Endothelial cell of coronary artery (primary cell): Measurements from ENCODE around the gene FAM3A. TPM values are rescaled to one million over a fixed set of nuclear protein-coding genes. Genes with fewer than 3 reads are reported as not detected.

ENCODE experiments used
- total RNA-seq: library from RNA; depleted of rRNA; stranded (reverse); fragments of >200 nt; gene quantifications from 2 replicates; pipeline ENCODE4 v1.2.3, GENCODE V29; 2014

FAM3A gene, protein sequence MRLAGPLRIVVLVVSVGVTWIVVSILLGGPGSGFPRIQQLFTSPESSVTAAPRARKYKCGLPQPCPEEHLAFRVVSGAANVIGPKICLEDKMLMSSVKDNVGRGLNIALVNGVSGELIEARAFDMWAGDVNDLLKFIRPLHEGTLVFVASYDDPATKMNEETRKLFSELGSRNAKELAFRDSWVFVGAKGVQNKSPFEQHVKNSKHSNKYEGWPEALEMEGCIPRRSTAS
- 23.0 and 32.4 TPM in 2 replicates for total RNA-seq

DNA sequence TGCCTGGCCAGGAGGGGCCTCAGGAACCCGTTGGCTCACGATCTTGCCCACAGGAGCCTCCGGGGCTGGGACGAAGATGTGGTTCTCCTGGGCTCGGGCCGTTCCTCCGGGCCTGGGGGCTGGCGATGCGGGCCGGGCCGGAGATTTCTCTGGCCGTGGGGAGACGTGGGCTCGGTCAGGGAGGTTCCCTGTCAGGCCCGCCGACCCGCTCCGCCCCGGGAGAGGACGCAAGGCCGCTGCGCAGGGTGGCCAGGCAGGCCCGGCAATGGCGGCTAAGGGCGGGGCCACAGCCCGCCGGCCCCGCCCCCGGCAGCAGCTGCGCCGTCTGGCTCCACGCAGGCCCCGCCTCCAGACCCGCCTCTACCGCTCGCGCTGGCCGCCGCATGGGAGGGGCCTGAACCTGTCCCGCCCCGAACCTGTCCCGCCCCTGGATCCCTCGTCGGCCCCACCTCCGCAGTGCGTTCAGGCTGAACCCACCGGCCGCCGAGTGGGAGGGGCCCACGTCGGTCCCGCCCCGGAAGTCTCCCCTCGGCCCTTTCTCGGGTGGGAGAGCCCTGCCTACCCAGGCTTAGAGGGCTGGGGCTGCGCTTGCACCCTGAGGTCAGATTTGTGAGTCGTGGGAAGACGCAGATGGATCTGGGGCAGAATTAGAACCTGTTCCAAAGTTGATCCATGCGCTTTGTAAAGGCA, at the start of gene FAM3A:
Gene FAM3A (minus strand): TSS at position 267 of the 690 bp plus-strand sequence. CDS start 460 bp downstream, outside the sequence.

DNA sequence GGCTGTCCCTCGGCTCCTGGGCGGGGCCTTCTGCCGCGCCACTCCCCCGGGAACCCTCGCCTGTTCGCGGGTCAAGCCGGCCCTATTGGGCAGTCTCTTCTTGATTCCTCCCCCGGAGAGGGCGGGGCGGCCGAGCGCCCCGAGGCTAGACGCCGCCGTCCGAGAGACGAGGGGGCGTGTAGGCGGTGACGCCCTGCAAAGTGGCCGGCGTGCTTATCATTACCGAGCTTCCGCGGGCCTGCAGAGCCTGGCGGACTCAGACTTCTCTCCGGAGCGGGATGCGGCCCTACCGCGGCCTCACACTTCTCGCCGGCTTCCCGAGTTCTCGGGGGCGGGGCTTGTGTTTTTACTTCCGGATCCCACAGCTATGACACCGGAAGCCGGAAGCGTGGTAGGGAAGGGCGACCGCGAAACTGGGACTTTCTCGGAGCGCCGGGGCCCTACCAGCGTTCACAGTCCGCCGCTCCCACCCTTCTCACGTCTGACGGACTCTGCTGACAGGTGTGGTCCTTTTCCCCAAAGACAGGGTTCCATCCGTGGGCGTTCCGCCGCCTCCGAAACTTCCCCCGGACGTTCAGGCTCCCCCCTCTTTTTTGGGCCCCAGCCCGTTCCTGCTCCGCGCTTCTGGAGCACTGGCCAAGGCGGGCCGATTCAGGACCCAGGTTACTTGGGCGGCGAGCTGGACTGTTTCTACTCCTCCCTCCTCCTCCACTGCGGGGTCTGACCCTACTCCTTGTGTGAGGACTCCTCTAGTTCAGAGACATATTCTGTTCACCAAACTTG, 31.4 kb upstream of the FAM3A start, which contains the start of gene IKBKG:
Gene IKBKG (plus strand): TSS at position 376 of the 783 bp plus-strand sequence. CDS start 4,383 bp downstream, outside the sequence.

DNA sequence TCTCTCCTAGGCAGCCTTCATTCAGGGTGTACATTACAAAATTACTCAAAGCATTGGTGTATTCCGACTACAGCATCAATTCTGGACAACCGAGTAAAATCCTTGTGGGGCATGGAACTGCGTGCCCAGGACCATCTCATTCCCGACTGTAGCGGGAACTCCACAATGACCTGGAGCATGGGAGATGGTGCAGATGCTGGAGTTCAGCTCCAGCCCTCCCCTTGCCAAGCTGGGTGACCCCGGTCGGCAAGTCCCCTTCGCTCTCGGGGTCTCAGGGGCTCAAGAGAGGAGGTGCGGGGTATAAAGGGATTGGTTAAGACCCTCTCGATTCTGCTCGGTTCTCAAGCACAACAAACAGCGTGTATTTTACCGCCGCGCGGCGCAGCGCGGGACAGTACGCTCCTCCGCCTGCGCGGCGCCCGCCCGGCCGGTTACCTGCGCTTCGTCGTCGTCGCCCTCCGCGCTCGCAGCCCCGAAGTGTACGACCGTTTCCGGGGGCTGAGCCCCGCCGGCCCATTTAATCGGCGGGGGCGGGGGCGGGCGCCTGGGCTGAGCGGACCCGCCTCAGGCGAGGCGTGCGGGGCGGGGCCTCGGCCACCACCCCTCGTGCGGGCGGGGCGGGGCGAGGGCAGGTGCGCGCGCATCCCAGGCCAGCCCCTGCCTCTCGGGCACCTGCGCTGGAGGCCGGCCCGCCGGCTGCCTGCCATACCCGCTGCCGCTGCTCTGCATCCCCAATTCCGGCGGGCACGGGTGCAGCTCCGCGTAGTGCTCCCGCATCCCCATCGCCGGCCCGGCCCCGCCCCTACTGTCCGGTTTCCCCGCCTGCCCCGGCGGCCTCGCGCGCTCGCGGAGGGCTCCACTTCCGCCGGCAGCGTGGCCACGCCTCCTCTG, 30.6 kb upstream of the FAM3A start, which contains the start of gene G6PD:
Gene G6PD (minus strand): TSS at position 493 of the 891 bp plus-strand sequence. CDS start 691 bp downstream, outside the sequence.

DNA sequence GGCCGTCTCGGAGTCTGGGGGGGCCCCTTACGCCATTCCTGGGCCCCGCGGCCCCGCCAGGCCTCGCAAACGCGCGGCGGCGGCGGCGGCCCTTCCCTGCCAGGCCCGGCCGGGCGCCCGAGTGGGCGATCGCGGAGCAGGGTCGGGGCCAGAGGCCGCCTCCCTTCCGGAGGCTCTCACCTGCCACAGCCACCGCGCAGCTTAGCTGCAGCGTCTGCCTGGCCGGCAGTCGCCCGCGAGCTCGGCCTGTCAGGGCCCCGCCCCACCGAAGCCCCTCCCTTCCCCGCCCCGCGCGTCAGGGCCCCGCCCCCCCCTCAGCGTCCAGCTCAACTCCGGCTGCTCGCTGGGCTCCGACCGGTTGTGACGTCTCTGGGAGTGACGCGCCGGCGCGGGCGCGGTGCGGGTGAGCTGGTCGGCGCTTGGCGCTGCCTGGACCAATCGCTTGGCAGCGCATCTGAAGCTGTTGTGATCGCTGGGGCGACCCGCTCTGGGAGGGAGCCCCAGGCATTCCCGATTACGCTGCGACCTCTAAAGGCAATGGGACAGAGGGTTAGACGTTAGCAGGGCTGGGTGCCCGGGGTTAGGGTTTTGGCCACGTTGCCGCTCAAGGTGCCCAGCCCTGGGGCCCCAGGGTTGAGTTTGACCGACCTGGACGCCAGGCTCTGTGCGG, 25.5 kb downstream of the FAM3A start, which contains the start of gene SLC10A3:
Gene SLC10A3 (minus strand): TSS at position 216 of the 670 bp plus-strand sequence. CDS start 1,689 bp downstream, outside the sequence.

DNA sequence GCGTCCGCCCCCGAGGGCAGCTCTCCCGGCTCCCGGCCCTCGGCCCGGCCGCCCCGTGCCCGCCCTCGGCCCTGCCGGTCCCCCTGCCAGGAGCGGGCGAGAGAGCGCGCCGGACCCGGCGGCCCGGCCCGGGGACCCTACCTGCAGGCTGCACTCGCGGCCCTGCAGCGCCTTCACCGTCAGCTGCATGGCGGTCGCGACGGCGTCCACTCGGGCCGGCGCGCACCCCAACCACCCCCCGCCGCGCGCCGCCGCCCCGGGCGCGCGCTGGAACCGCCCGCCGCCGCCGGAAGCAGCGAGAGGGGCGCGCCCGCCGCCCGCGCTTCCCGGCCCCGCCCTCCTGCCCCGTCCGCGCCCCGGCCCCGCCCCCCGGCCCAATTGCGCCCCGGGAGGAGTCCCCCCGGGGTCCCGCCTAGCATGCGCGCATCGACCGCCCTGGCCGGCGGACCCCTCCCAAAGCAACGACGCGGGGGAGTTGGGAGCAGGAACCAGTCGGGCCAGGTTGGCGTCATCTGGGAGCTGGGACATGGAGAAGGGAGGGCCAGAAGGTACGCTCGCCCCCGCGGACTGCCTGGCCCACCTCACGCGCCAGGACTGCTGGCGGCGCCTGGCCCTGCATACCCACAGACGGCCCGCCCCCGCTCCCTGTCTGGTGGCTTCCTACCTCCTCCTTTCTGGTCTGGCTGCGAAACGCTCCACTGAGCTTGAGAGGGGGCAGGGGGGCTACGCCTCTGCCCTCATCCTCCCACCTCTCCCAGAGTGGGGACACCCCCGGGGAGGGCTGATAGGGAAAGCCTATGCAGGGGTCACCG, 29.4 kb downstream of the FAM3A start, which contains the start of gene UBL4A:
Gene UBL4A (minus strand): TSS at position 220 of the 812 bp plus-strand sequence. CDS start 31 bp downstream, at position 189.

DNA sequence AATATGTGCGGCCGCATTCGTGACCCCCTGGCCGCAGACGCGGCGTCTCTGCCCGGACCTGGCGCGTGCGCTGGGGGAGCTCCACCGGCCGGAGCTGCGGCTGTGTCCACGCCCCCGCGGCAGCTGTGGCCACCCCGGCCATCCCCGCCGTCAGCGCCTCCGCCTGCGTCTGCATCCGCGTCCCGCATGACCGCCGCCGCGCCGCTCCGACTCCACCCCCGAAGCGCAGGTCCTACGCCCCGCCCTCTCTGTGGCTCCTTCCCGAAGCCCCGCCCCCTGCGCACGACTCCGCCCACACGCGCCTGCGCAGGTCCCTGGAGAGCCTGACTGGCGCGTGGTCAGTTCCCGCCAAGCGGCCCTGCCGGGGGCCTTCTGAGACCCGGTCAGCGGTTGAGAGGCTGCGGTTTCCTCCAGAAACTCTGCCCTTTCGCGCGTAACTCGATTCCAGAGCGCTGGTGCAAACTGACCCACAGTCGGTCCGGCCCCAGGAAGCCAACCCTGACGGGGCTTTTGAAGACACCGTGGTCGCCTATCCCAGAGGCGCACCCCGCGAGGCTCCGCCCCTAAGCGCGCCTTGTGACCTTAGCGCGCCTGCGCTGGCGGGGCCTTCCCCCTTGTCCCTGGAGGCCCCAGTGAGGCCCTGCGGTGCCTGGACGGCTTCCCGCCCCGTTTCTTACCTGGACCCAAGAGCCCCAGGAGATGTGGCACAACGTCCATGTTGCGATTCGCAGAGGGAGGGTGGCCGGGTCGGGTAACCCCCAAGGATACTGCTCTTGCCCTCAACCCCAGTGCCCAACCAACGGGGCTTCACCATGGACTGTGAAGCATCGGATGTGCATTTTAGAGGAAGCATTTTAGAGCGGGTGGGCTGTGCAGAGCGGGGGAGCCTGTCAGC, 37.1 kb downstream of the FAM3A start, which contains the start of gene LAGE3:
Gene LAGE3 (minus strand): TSS at position 554 of the 895 bp plus-strand sequence. CDS start 366 bp downstream, at position 188.

DNA sequence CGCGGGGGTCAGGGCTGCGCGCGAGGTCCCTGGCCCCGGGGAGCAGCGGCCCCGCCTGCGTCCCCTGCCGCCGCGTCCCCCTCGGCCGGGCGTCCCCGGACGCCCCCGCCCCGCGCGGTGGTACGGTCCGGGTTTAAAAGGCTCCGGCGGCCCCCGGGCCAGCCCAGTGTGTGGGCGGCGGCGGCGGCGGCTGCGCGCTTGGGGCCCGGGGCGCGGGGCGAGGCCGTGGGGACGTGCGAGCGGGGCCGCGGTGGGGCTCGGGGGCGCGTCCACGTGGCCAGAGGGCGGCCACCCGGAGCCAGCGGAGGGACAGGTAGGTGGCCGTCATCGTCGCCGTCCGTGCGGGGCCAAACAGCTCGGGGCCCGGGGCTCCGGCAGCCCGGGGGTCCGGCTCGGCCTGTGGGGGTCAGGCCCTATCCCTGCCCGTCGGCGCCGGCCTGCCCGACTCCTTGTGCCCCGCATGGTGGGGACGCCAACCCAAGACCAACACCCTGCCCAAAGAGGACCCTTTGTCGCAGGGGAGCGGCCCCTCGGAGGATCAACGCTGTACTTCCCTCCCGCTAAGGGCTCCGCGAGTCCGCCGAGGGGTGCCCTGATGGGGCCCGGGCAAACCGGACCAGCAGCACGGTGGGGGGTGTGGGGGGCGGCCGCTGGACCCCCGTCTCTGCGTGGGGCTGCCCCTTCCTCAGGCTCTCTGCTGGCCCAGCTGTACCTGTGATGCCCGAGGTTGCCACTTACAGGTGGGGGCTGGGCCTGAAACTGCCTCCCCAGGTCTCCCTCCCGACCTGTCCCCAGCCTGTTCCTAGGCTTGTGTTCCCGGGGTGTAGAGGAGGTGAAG, 57.7 kb downstream of the FAM3A start, which contains the start of gene PLXNA3:
Gene PLXNA3 (plus strand): TSS at position 166 of the 838 bp plus-strand sequence. CDS start 1,903 bp downstream, outside the sequence.

Other genes with a start within 250 kb of the FAM3A start
- not detected in 2 replicates for gene TEX28, start 221.1 kb downstream of the FAM3A start, total RNA-seq
- not detected in 2 replicates for gene TKTL1, start 220.4 kb downstream of the FAM3A start, total RNA-seq
- gene FLNA, start 141.6 kb downstream of the FAM3A start, total RNA-seq = 2,046 and 3,187 TPM in 2 replicates
- gene EMD, start 136.9 kb downstream of the FAM3A start, total RNA-seq = 19.9 and 20.2 TPM in 2 replicates
- 2,577 and 3,067 TPM in 2 replicates for gene RPL10, start 117.9 kb downstream of the FAM3A start, total RNA-seq
- 105 and 122 TPM in 2 replicates for gene DNASE1L1, start 107.0 kb downstream of the FAM3A start, total RNA-seq
- 13.2 and 32.1 TPM in 2 replicates for gene TAFAZZIN, start 104.7 kb downstream of the FAM3A start, total RNA-seq
- gene ATP6AP1, start 87.6 kb downstream of the FAM3A start, total RNA-seq = 62.0 and 87.5 TPM in 2 replicates
- 64.1 and 110 TPM in 2 replicates for gene GDI1, start 79.1 kb downstream of the FAM3A start, total RNA-seq
- gene FAM50A, start 72.1 kb downstream of the FAM3A start, total RNA-seq = 83.4 and 111 TPM in 2 replicates
- 8.3 and 16.8 TPM in 2 replicates for gene PLXNA3, start 58.0 kb downstream of the FAM3A start, total RNA-seq
- gene LAGE3, start 37.0 kb downstream of the FAM3A start, total RNA-seq = 10.4 and 12.2 TPM in 2 replicates
- gene UBL4A, start 29.6 kb downstream of the FAM3A start, total RNA-seq = 32.7 and 47.2 TPM in 2 replicates
- gene SLC10A3, start 25.6 kb downstream of the FAM3A start, total RNA-seq = 8.2 and 14.5 TPM in 2 replicates
- gene G6PD, start 30.6 kb upstream of the FAM3A start, total RNA-seq = 34.5 and 66.3 TPM in 2 replicates
- 12.0 and 13.6 TPM in 2 replicates for gene IKBKG, start 31.4 kb upstream of the FAM3A start, total RNA-seq
- not detected in 2 replicates for gene CTAG1A, start 68.9 kb upstream of the FAM3A start, total RNA-seq
- gene CTAG1B, start 103.0 kb upstream of the FAM3A start, total RNA-seq = not detected in 2 replicates
- not detected in 2 replicates for gene CTAG2, start 137.3 kb upstream of the FAM3A start, total RNA-seq
- 2.6 and 5.2 TPM in 2 replicates for gene GAB3, start 234.8 kb upstream of the FAM3A start, total RNA-seq
- gene DKC1, start 246.6 kb upstream of the FAM3A start, total RNA-seq = 58.1 and 59.9 TPM in 2 replicates